Measurements from ENCODE around the gene SLC16A11.

Gene SLC16A11

DNA sequence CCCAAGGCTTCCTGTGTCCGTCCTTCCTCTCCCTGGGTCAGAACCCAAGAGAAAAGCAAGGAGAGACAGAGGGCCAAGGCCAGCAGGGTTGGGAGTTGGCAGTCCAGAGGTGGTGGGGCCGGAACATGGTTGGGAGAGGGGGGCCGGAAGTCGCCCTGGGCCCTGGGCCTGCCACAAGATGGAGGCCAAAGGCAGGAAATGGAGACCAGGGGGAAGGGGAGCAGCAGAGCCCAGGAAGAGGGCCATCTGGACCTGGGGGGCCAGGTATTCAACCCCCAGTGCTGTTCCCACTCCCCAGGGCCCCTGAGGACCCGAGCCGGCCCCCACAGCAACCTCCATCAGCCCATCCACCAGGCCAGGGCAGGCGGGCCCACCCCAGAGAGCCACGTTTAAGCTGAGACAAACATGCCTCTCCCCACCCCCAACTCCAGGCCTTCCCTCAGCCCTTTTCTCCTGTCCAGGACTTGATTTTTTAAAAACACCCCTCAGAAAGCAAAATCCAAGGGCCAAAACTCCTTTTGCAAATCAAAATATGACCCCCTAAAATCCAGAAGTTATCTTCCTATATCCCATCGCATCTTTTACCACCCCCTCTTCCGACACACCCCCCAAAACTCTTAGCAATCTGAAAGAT is 25.4 kb downstream of the SLC16A11 start:
- Histone ChIP-seq H3K9me3 (ENCODE audit: control insufficient read depth, insufficient read depth, low read length) (no peaks in the 10 kb centered on the region), H3K27ac (ENCODE audit: low read depth, low read length) (no peak overlapping the region), H3K36me3 (ENCODE audit: control insufficient read depth, low read length) (peaks cover 16% of the 10 kb centered on the region), H3K9me2 (replicated peaks; ENCODE audit: control insufficient read depth, low read length) (no peaks in the 10 kb centered on the region), H3K79me2 (ENCODE audit: control insufficient read depth, low read length) (peaks cover 8% of the 10 kb centered on the region), H3F3A (ENCODE audit: control insufficient read depth, insufficient read depth) (peaks cover 16% of the 10 kb centered on the region), H4K20me1 (ENCODE audit: control insufficient read depth, insufficient read depth, low read depth, low read length) (no peaks in the 10 kb centered on the region), H3K4me2 (ENCODE audit: low read length) (no peak overlapping the region), H3K4me3 (ENCODE audit: low read length) (no peak overlapping the region), H3K27me3 (ENCODE audit: control insufficient read depth, low read length) (peaks cover 10% of the 10 kb centered on the region), H3K4me1 (ENCODE audit: control insufficient read depth, low read length) (peaks cover 31% of the 10 kb centered on the region)
- TF ChIP-seq, protein P1, sequence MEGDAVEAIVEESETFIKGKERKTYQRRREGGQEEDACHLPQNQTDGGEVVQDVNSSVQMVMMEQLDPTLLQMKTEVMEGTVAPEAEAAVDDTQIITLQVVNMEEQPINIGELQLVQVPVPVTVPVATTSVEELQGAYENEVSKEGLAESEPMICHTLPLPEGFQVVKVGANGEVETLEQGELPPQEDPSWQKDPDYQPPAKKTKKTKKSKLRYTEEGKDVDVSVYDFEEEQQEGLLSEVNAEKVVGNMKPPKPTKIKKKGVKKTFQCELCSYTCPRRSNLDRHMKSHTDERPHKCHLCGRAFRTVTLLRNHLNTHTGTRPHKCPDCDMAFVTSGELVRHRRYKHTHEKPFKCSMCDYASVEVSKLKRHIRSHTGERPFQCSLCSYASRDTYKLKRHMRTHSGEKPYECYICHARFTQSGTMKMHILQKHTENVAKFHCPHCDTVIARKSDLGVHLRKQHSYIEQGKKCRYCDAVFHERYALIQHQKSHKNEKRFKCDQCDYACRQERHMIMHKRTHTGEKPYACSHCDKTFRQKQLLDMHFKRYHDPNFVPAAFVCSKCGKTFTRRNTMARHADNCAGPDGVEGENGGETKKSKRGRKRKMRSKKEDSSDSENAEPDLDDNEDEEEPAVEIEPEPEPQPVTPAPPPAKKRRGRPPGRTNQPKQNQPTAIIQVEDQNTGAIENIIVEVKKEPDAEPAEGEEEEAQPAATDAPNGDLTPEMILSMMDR (IDR thresholded peaks at IDR 0.05; ENCODE audit: low read depth, low read length, poor library complexity, severe bottlenecking): no peak
- TF ChIP-seq EZH2phosphoT487 (IDR thresholded peaks at IDR 0.05; ENCODE audit: borderline replicate concordance, low read length): no peak

DNA sequence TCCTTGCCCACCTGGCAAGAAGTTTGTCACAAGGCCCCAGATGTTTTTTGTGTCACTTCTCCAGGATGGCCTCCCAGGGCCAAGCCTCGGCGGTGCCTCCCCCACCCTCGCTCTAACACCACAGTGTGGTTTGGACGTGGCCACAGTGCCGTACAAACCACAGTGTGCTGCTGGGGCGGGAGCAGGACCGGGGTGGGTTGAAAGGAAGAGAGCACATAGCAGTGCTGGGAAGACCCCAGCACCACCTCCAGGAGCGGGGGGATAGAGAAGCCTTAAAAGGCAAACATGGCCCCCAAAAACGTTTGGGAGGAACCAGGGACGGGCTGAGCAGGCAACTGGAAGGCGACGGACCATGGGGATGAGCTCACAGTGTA is 26.1 kb downstream of the SLC16A11 start:
- Histone ChIP-seq H3F3A (ENCODE audit: control insufficient read depth, insufficient read depth) (peaks cover 16% of the 10 kb centered on the region), H3K4me1 (ENCODE audit: control insufficient read depth, low read length) (peaks cover 24% of the 10 kb centered on the region), H3K36me3 (ENCODE audit: control insufficient read depth, low read length) (peaks cover 18% of the 10 kb centered on the region), H3K9me3 (ENCODE audit: control insufficient read depth, insufficient read depth, low read length) (no peaks in the 10 kb centered on the region), H3K4me2 (ENCODE audit: low read length) (no peak overlapping the region), H4K20me1 (ENCODE audit: control insufficient read depth, insufficient read depth, low read depth, low read length) (no peaks in the 10 kb centered on the region), H3K4me3 (ENCODE audit: low read length) (no peak overlapping the region), H3K9me2 (replicated peaks; ENCODE audit: control insufficient read depth, low read length) (no peaks in the 10 kb centered on the region), H3K27me3 (ENCODE audit: control insufficient read depth, low read length) (peaks cover 7% of the 10 kb centered on the region; the same call in 1 of the 2 replicates), H3K27ac (ENCODE audit: low read depth, low read length) (no peak overlapping the region), H3K79me2 (ENCODE audit: control insufficient read depth, low read length) (peaks cover 14% of the 10 kb centered on the region)
- TF ChIP-seq, protein P1 (IDR thresholded peaks at IDR 0.05; ENCODE audit: low read depth, low read length, poor library complexity, severe bottlenecking): no peak
- TF ChIP-seq EZH2phosphoT487 (IDR thresholded peaks at IDR 0.05; ENCODE audit: borderline replicate concordance, low read length): no peak

DNA sequence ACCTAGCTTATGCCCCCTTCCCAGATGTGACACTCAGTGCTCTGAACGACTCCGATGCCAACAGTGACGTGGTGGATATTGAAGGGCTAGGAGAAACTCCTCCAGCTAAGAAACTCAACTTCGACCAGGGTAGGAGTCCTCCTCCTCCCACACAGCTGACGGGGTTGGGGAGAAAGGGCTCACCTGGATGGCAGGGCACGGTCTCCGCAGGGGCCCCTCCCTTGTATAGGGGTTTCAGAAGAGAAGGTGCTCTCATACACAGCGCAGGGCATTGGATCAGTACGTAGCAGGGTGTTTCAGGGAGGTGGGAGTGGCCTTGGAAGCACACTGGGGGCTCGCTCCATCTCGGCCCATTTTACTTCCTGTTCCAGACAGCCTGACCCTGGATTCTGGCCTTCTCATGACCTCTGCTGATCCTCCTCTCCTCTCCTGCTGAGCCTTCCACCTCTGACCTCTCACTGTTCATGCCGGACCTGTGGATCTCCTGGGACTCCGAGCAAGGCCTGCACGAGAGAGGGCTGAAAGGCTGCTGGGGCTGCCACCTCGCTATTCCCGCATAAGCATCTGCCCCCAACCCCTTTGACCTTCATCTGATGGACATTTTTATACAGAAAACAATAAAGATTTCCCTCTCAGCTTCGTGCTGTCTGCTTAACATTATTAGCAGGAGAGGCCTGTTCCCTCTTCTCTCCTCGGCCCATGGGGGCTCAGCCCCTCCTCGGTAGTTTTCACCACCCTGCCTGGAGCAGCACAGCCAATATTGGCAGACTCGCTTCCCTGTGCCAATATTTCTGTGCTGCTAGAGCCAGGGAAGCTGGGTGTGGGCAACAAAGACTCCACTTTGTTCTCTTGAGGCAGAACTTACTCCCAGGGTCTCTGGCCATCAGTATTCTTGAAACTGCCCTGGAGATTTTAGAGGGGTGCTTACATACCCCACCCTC is 26.7 kb downstream of the SLC16A11 start:
- Histone ChIP-seq H3K9me3 (ENCODE audit: control insufficient read depth, insufficient read depth, low read length) (no peaks in the 10 kb centered on the region), H3K4me3 (ENCODE audit: low read length) (no peak overlapping the region), H4K20me1 (ENCODE audit: control insufficient read depth, insufficient read depth, low read depth, low read length) (no peaks in the 10 kb centered on the region), H3K36me3 (ENCODE audit: control insufficient read depth, low read length) (peaks cover 21% of the 10 kb centered on the region), H3K27me3 (ENCODE audit: control insufficient read depth, low read length) (0 out of 2 replicates have a peak, but pooled peaks cover 2% of the 10 kb centered on the region), H3K79me2 (ENCODE audit: control insufficient read depth, low read length) (peaks cover 21% of the 10 kb centered on the region), H3K4me2 (ENCODE audit: low read length) (no peak overlapping the region), H3K4me1 (ENCODE audit: control insufficient read depth, low read length) (peaks cover 19% of the 10 kb centered on the region), H3K9me2 (replicated peaks; ENCODE audit: control insufficient read depth, low read length) (no peaks in the 10 kb centered on the region), H3F3A (ENCODE audit: control insufficient read depth, insufficient read depth) (peaks cover 16% of the 10 kb centered on the region), H3K27ac (ENCODE audit: low read depth, low read length) (no peak overlapping the region)
- TF ChIP-seq EZH2phosphoT487 (IDR thresholded peaks at IDR 0.05; ENCODE audit: borderline replicate concordance, low read length): no peak
- TF ChIP-seq, protein P1 (IDR thresholded peaks at IDR 0.05; ENCODE audit: low read depth, low read length, poor library complexity, severe bottlenecking): no peak
